ENCODE measurements around the gene HTT. TPM values are rescaled to one million over a fixed set of nuclear protein-coding genes. Genes with fewer than 3 reads are reported as not detected.

Gene HTT
- total RNA-seq, 1 experiment from 2014 or later: 37.4 TPM

GRCh38 chr4:3130201-3130600 is 55.7 kb downstream of the HTT start (continued):
- no peak for TF ChIP-seq ZBTB33 (IDR thresholded peaks at IDR 0.05; ENCODE audit: extremely low read depth, insufficient replicate concordance, low read length)
- TF ChIP-seq TCF7L2 (IDR thresholded peaks at IDR 0.05; ENCODE audit: borderline replicate concordance, extremely low read depth, insufficient read depth, insufficient read length): no peak
- TF ChIP-seq ZFX (IDR thresholded peaks at IDR 0.05): no peak

DNA sequence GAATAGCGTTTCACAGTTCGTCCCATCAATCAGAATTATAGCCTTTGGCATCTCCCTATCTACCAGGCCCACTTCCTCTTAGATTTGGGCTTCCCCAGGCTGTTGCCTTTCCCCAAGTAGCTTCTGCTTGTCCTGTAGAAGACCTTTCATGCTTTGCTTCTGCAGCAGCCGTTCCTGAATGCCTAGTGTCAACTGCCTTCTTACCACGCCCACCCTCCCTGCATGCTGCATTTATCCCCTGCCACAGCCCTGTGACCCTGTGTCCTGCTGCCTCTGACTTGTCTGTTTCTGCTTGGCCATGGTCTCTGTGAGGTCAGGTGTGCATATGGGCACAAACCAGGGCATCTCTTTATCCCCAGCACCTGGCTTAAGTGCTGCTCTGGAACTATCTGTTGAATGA is 56.3 kb downstream of the HTT start:
- no peaks in the 10 kb centered on the region for H3K79me2 ChIP-seq (ENCODE audit: insufficient read depth, low read length)
- ChIA-PET CTCF (no interaction called here), POLR2A (no interaction called here), RAD21 (ENCODE audit: low non-redundant PET in 1 of 2, low total read pairs in 2 of 2, uncharacterized antibody in 2 of 2, unreplicated experiment in 2 of 2) (no interaction called here)
- no peaks in the 10 kb centered on the region for H3K4me1 ChIP-seq (ENCODE audit: control insufficient read depth in 1 of 2, insufficient read depth in 2 of 2, low read length in 2 of 2)
- no peaks in the 10 kb centered on the region for H3K27me3 ChIP-seq (ENCODE audit: insufficient read depth, low read length)
- no peak for TF ChIP-seq FOSL1 (IDR thresholded peaks at IDR 0.05; ENCODE audit: low read depth)
- TF ChIP-seq SP1 (IDR thresholded peaks at IDR 0.05; ENCODE audit: low read depth): no peak
- no peak for TF ChIP-seq ZBTB33 (IDR thresholded peaks at IDR 0.05; ENCODE audit: extremely low read depth, insufficient replicate concordance, low read length)
- TF ChIP-seq ATF3 (IDR thresholded peaks at IDR 0.05): no peak
- ATAC-seq: no peak
- no peak overlapping the region for H2AFZ ChIP-seq (ENCODE audit: low read depth, low read length, poor library complexity, severe bottlenecking)
- no peaks in the 10 kb centered on the region for H3K9me3 ChIP-seq (ENCODE audit: control insufficient read depth in 1 of 2, insufficient read depth in 1 of 2, low read depth in 1 of 2, low read length in 2 of 2)
- H3K4me3 ChIP-seq (replicated peaks in 1 of 2; ENCODE audit: low read depth in 1 of 2, low read length in 2 of 2): no peak overlapping the region
- no peaks in the 10 kb centered on the region for H4K20me1 ChIP-seq (ENCODE audit: insufficient read depth)
- intact Hi-C loops (cut with micrococcal nuclease): no loop called here
- no TSS peak for BruUV-seq (replicated peaks)
- H3K9me2 ChIP-seq (ENCODE audit: insufficient read depth): no peaks in the 10 kb centered on the region
- H3K36me3 ChIP-seq (ENCODE audit: control insufficient read depth in 1 of 2, insufficient read depth in 2 of 2, low read length in 2 of 2): peaks cover 33 to 38% of the 10 kb centered on the region in 2 experiments
- H3K27ac ChIP-seq (ENCODE audit: low read depth, low read length): no peak overlapping the region
- DNase-seq (ENCODE audit: low read depth, low spot score): no peak
- no peak overlapping the region for H3K4me2 ChIP-seq (ENCODE audit: low read length)
- H3K9ac ChIP-seq (ENCODE audit: low read length): no peak overlapping the region
